Measurements from ENCODE around the gene PDZD7.

PDZD7 gene

DNA sequence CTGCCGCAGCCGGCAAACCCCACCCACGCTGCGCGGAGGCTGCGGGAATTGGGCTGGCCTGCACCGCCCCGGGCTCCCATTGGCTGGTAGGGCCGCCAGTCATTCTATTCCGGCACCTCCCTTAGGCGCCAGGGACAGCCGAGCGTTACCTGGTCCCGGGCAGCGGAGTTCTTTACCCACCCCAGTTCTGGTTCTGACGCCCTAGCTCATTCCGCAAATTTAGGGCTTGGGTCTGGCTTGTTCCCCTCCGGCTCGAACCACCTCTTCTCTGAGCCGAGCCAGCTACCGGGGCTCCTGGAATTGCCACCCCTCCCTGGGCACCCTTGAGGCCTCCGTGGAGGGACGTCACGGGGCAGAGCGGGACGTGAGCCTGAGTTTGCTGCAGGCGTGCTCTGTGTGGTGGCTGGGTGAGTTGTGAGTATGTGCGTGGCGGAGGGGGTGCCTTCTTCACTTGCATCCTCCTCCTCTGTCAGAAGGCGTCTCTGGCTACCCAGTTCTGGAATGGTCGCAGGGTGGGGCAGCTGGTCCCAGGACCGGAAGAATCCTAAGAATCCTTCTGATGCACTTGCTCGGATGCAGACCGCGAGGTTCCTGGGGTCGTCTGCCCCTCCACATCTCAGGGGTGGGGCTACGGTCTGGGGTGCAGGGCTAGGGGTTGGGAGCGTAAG, at the start of gene PDZD7, which contains the start of gene SFXN3:
TSS of gene PDZD7 (minus strand) at position 2 of the 668 bp plus-strand sequence. CDS start 910 bp downstream, outside the sequence.
TSS of gene SFXN3 (plus strand) at position 107 of the 668 bp plus-strand sequence. CDS start 3,461 bp downstream, outside the sequence.
- Histone ChIP-seq H3K27me3 (ENCODE audit: insufficient read depth, insufficient read length) (no peaks in the 10 kb centered on the region), H3K4me1 (ENCODE audit: insufficient read depth, insufficient read length) (peaks cover 13% of the 10 kb centered on the region), H3K9ac (ENCODE audit: insufficient read length, low read depth) (peak within 1 kb of the TSS; percentile 79), H3K36me3 (ENCODE audit: insufficient read depth, insufficient read length, low read length) (peaks cover 16% of the 10 kb centered on the region), H3K9me3 (ENCODE audit: insufficient read depth, low read length) (no peaks in the 10 kb centered on the region), H3K4me3 (ENCODE audit: insufficient read length, low read depth) (peak within 1 kb of the TSS; percentile 62)
- no peak for DNase-seq (ENCODE audit: low read depth, low spot score)
- no peak for TF ChIP-seq YY1 (IDR thresholded peaks at IDR 0.05; ENCODE audit: insufficient read depth, insufficient read length)
- no peak for TF ChIP-seq ZNF274 (IDR thresholded peaks at IDR 0.05; ENCODE audit: low read depth, low read length)
- TF ChIP-seq SUZ12 (IDR thresholded peaks at IDR 0.05; ENCODE audit: extremely low read depth, insufficient read depth, insufficient read length), result no peak

DNA sequence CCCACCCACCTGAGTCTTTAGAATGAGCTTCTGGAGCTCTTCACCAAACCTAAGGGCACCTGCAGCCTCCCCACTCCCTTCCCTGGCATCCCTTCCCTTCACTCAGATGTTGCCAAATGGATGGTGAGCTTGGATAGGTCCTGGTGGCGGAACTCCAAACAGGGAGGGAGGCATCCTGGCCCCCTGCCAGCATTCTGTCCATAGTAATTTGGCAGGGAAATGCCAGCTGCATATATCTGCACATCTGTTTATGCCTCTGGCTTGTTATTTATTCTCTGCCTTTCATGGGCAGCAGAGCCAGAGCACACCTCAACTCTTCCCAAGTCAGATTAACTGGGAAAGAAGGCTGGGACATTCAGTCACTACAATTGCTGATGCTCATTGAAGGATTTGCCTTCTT, 48.9 kb upstream of the PDZD7 start:
- peaks cover 7% of the 10 kb centered on the region for H3K4me1 ChIP-seq (ENCODE audit: insufficient read depth, insufficient read length)
- no peaks in the 10 kb centered on the region for H3K36me3 ChIP-seq (ENCODE audit: insufficient read depth, insufficient read length, low read length)
- TF ChIP-seq YY1 (IDR thresholded peaks at IDR 0.05; ENCODE audit: insufficient read depth, insufficient read length), result no peak
- no peak for TF ChIP-seq SUZ12 (IDR thresholded peaks at IDR 0.05; ENCODE audit: extremely low read depth, insufficient read depth, insufficient read length)
- no peak for TF ChIP-seq ZNF274 (IDR thresholded peaks at IDR 0.05; ENCODE audit: low read depth, low read length)
- no peak for DNase-seq (ENCODE audit: low read depth, low spot score)
- peaks cover 28% of the 10 kb centered on the region for H3K27me3 ChIP-seq (ENCODE audit: insufficient read depth, insufficient read length)
- no peak overlapping the region for H3K9ac ChIP-seq (ENCODE audit: insufficient read length, low read depth)
- H3K4me3 ChIP-seq (ENCODE audit: insufficient read length, low read depth), result no peak overlapping the region
- H3K9me3 ChIP-seq (ENCODE audit: insufficient read depth, low read length), result no peaks in the 10 kb centered on the region

DNA sequence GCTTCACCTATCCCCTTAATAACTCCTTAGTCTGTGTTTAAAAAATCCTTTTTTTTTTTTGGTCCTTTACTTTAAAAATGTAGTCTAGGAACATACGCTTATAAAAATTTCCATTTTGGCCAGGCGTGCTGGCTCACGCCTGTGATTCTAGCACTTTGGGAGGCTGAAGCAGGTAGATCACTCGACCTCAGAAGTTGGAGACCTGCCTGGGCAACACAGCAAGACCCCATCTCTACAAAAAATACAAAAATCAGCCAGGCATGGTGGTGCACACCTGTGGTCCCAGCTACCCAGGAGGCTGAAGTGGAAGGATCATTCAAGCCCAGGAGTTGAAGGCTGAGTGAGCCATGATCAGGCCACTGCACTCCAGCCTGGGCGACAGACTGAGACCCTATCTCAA, 45.7 kb upstream of the PDZD7 start:
- Histone ChIP-seq H3K9me3 (ENCODE audit: insufficient read depth, low read length) (no peaks in the 10 kb centered on the region), H3K9ac (ENCODE audit: insufficient read length, low read depth) (no peak overlapping the region), H3K4me1 (ENCODE audit: insufficient read depth, insufficient read length) (peaks cover 10% of the 10 kb centered on the region), H3K4me3 (ENCODE audit: insufficient read length, low read depth) (no peak overlapping the region), H3K36me3 (ENCODE audit: insufficient read depth, insufficient read length, low read length) (no peaks in the 10 kb centered on the region), H3K27me3 (ENCODE audit: insufficient read depth, insufficient read length) (peaks cover 24% of the 10 kb centered on the region)
- TF ChIP-seq SUZ12 (IDR thresholded peaks at IDR 0.05; ENCODE audit: extremely low read depth, insufficient read depth, insufficient read length), result no peak
- TF ChIP-seq YY1 (IDR thresholded peaks at IDR 0.05; ENCODE audit: insufficient read depth, insufficient read length), result no peak
- no peak for TF ChIP-seq ZNF274 (IDR thresholded peaks at IDR 0.05; ENCODE audit: low read depth, low read length)
- DNase-seq (ENCODE audit: low read depth, low spot score), result no peak

DNA sequence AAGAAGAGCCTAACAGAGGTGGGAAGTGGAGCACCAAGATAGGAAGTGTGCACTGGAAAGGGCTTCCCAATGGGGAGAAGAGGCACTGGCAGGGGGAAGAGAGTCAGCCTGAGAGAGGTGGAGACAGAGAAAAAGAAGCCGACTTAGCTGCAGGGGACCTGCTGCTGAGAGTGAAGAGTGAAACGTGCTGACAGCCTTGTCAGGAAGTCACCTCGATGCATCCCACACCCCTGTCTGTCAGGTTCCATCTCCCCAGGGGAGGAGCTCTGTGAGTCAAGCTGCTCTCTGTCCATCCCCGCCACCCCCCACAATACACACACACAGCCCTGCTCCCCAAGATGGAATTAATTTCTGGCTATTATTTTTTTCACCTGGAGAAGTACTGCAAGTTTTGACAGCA, 44.8 kb upstream of the PDZD7 start:
- Histone ChIP-seq H3K4me1 (ENCODE audit: insufficient read depth, insufficient read length) (peaks cover 10% of the 10 kb centered on the region), H3K36me3 (ENCODE audit: insufficient read depth, insufficient read length, low read length) (no peaks in the 10 kb centered on the region), H3K9ac (ENCODE audit: insufficient read length, low read depth) (no peak overlapping the region), H3K9me3 (ENCODE audit: insufficient read depth, low read length) (no peaks in the 10 kb centered on the region), H3K4me3 (ENCODE audit: insufficient read length, low read depth) (no peak overlapping the region), H3K27me3 (ENCODE audit: insufficient read depth, insufficient read length) (peaks cover 16% of the 10 kb centered on the region)
- DNase-seq (ENCODE audit: low read depth, low spot score), result no peak
- TF ChIP-seq SUZ12 (IDR thresholded peaks at IDR 0.05; ENCODE audit: extremely low read depth, insufficient read depth, insufficient read length) (no peak), ZNF274 (IDR thresholded peaks at IDR 0.05; ENCODE audit: low read depth, low read length) (no peak), YY1 (IDR thresholded peaks at IDR 0.05; ENCODE audit: insufficient read depth, insufficient read length) (no peak)

DNA sequence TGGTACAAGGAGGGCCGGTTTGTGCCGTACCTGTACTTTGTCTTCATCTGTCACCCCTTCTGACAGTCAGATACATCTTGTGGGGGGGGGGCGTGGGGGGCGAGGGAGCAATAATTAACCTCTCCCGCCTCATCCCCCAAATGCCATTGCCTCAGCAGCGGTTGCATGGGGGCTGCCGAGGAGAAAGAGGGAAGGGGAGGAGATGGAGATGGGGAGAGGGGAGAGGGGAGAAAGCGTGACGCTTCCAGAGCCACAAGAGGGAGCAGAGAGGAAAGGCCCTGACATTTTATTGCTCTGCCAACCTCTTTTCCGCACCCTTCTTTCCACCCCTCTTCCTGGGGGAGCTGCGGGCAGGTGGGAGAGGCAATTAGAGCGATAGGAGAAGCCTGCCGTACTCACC, 42.7 kb upstream of the PDZD7 start:
- peaks cover 8% of the 10 kb centered on the region for H3K27me3 ChIP-seq (ENCODE audit: insufficient read depth, insufficient read length)
- no peaks in the 10 kb centered on the region for H3K36me3 ChIP-seq (ENCODE audit: insufficient read depth, insufficient read length, low read length)
- H3K9me3 ChIP-seq (ENCODE audit: insufficient read depth, low read length), result no peaks in the 10 kb centered on the region
- no peak overlapping the region for H3K4me3 ChIP-seq (ENCODE audit: insufficient read length, low read depth)
- no peak for DNase-seq (ENCODE audit: low read depth, low spot score)
- H3K4me1 ChIP-seq (ENCODE audit: insufficient read depth, insufficient read length), result peaks cover 10% of the 10 kb centered on the region
- TF ChIP-seq YY1 (IDR thresholded peaks at IDR 0.05; ENCODE audit: insufficient read depth, insufficient read length) (no peak), SUZ12 (IDR thresholded peaks at IDR 0.05; ENCODE audit: extremely low read depth, insufficient read depth, insufficient read length) (no peak), ZNF274 (IDR thresholded peaks at IDR 0.05; ENCODE audit: low read depth, low read length) (no peak)
- H3K9ac ChIP-seq (ENCODE audit: insufficient read length, low read depth), result no peak overlapping the region

DNA sequence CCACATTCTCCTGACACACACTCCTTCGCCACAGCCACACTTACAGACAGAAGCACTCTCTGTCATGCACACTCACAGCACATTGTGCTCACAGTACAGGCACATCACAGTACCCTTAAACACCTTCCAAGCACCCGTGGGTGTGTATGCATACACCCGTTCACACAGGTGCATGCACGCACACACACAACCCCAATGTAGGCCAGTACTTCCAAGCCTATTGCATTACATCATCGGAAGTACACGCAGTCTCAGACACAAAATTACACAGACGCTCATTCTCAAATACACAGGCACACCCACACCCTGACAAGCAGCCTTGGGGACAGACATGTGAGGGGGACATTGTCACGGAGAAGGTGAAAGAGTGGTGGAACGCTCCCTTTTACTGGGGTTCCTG, 42.0 kb upstream of the PDZD7 start:
- Histone ChIP-seq H3K9me3 (ENCODE audit: insufficient read depth, low read length) (no peaks in the 10 kb centered on the region), H3K4me1 (ENCODE audit: insufficient read depth, insufficient read length) (peaks cover 10% of the 10 kb centered on the region), H3K27me3 (ENCODE audit: insufficient read depth, insufficient read length) (peaks cover 8% of the 10 kb centered on the region), H3K36me3 (ENCODE audit: insufficient read depth, insufficient read length, low read length) (no peaks in the 10 kb centered on the region), H3K9ac (ENCODE audit: insufficient read length, low read depth) (no peak overlapping the region), H3K4me3 (ENCODE audit: insufficient read length, low read depth) (no peak overlapping the region)
- TF ChIP-seq YY1 (IDR thresholded peaks at IDR 0.05; ENCODE audit: insufficient read depth, insufficient read length) (no peak), SUZ12 (IDR thresholded peaks at IDR 0.05; ENCODE audit: extremely low read depth, insufficient read depth, insufficient read length) (no peak), ZNF274 (IDR thresholded peaks at IDR 0.05; ENCODE audit: low read depth, low read length) (no peak)
- DNase-seq (ENCODE audit: low read depth, low spot score), result no peak

DNA sequence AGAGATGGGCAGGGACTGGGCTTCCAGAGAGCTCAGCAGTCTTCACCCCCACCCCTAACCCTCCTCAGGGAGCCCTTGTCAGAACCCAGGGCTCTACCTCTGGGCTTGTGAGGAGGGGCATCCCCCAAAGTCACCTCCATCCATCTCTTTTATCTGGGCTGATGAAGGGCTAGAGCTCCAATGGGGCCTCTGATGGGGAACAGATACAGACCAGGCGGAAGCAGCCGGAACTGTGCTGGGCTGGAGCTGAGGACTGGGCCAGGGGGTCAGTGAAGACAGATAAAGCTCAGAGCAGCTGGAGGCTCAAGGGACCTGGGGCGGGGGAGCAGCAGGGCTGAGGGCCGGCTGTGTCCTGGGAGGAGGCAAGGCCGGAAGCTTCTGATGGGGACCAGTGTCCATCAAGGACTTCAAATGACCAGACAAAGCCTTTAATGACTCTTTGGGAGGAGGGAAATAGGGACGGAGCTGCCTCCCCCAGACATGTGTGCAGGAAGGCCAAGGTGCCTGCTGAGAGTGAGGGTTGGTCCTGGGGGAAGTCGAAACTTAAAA, 41.0 kb upstream of the PDZD7 start:
- H3K4me1 ChIP-seq (ENCODE audit: insufficient read depth, insufficient read length), result peaks cover 10% of the 10 kb centered on the region
- peaks cover 14% of the 10 kb centered on the region for H3K27me3 ChIP-seq (ENCODE audit: insufficient read depth, insufficient read length)
- TF ChIP-seq ZNF274 (IDR thresholded peaks at IDR 0.05; ENCODE audit: low read depth, low read length), result no peak
- TF ChIP-seq YY1 (IDR thresholded peaks at IDR 0.05; ENCODE audit: insufficient read depth, insufficient read length), result no peak
- TF ChIP-seq SUZ12 (IDR thresholded peaks at IDR 0.05; ENCODE audit: extremely low read depth, insufficient read depth, insufficient read length), result no peak
- H3K36me3 ChIP-seq (ENCODE audit: insufficient read depth, insufficient read length, low read length), result no peaks in the 10 kb centered on the region
- H3K9me3 ChIP-seq (ENCODE audit: insufficient read depth, low read length), result no peaks in the 10 kb centered on the region
- DNase-seq (ENCODE audit: low read depth, low spot score), result no peak
- H3K4me3 ChIP-seq (ENCODE audit: insufficient read length, low read depth), result no peak overlapping the region
- H3K9ac ChIP-seq (ENCODE audit: insufficient read length, low read depth), result no peak overlapping the region
